Activated B cell treated with CpG ODN at 0.5 μM for 24 hours (primary cell): ENCODE data around the gene GSN. TPM values are rescaled to one million over a fixed set of nuclear protein-coding genes. Genes with fewer than 3 reads are reported as not detected.

Experiments used
- ATAC-seq: fragments of 200-7000 bp; cut with Tn5 transposase; one replicate; pipeline ENCODE4 v1.10.0; 2021; ENCODE audit warnings: low read depth, mild to moderate bottlenecking, moderate library complexity
- CTCF ChIA-PET: fragments of 350-600 bp; sonication (Branson Sonifier 250); formaldehyde crosslinking; loops from one replicate; lab custom pipeline; 2021; ENCODE audit warnings: antibody characterized with exemption; lab: Charles Lee
- POLR2A ChIA-PET: fragments of 350-600 bp; sonication (Branson Sonifier 250); formaldehyde crosslinking; loops from one replicate; lab custom pipeline; 2021; ENCODE audit warnings: antibody characterized with exemption; lab: Charles Lee
- DNase-seq: peaks from one replicate; pipeline ENCODE4 v3.0.0; 2022
- H3K27ac Mint-ChIP-seq: one replicate; pipeline ENCODE4 v1.8.0; 2020; ENCODE audit warnings: mixed read lengths
- H3K27me3 Mint-ChIP-seq: one replicate; pipeline ENCODE4 v1.8.0; 2021; ENCODE audit warnings: mixed read lengths
- H3K36me3 Mint-ChIP-seq: one replicate; pipeline ENCODE4 v1.8.0; 2021; ENCODE audit warnings: low read depth, mixed read lengths
- H3K4me1 Mint-ChIP-seq: one replicate; pipeline ENCODE4 v1.8.0; 2021; ENCODE audit warnings: mixed read lengths
- H3K4me3 Mint-ChIP-seq: one replicate; pipeline ENCODE4 v1.8.0; 2020; ENCODE audit warnings: mild to moderate bottlenecking, mixed read lengths
- H3K9me3 Mint-ChIP-seq: one replicate; pipeline ENCODE4 v1.8.0; 2020; ENCODE audit warnings: mixed read lengths
- intact Hi-C: fragments of 100-400 bp; cut with micrococcal nuclease; formaldehyde crosslinking; loops from one replicate; pipeline ENCODE4 v1.15.1; 2024
- total RNA-seq: library from RNA; stranded (reverse); gene quantifications from 2 replicates; pipeline ENCODE4 v1.2.3, GENCODE V29; 2022
- TF ChIP-seq, protein P1 (sequence below): fragments of 200-600 bp; IDR thresholded peaks from one replicate; pipeline ENCODE4 v1.8.0; 2022; ENCODE audit warnings: antibody characterized with exemption, mild to moderate bottlenecking

The GSN gene
- total RNA-seq, 1 donor from 2014 or later, result 26.5 TPM

DNA sequence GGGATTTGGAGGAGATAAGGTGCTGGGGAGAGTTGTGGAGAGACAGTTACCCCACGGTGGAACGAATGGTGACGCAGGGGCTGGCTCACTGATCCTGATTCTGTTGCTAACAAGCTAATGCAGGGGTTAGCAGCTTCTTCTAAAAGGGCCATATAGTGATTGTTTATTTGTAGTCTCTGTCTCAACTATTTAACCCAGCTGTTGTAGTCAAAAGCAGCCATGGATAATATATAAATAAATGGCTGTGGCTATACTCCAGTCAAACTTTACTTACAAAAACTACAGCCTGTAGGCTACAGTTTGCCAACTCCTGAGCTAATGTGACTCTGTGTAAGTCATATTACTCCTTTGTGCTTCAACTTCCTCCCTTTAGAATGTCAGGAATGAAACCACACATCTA, 80.3 kb downstream of the GSN start:
- CTCF ChIA-PET, result no interaction called here
- ATAC-seq (no peak), DNase-seq (no peak)
- H3K27ac Mint-ChIP-seq, result no peak overlapping the region
- H3K27me3 Mint-ChIP-seq, result no peaks in the 10 kb centered on the region
- H3K36me3 Mint-ChIP-seq, result peaks cover 18% of the 10 kb centered on the region
- TF ChIP-seq, protein P1, sequence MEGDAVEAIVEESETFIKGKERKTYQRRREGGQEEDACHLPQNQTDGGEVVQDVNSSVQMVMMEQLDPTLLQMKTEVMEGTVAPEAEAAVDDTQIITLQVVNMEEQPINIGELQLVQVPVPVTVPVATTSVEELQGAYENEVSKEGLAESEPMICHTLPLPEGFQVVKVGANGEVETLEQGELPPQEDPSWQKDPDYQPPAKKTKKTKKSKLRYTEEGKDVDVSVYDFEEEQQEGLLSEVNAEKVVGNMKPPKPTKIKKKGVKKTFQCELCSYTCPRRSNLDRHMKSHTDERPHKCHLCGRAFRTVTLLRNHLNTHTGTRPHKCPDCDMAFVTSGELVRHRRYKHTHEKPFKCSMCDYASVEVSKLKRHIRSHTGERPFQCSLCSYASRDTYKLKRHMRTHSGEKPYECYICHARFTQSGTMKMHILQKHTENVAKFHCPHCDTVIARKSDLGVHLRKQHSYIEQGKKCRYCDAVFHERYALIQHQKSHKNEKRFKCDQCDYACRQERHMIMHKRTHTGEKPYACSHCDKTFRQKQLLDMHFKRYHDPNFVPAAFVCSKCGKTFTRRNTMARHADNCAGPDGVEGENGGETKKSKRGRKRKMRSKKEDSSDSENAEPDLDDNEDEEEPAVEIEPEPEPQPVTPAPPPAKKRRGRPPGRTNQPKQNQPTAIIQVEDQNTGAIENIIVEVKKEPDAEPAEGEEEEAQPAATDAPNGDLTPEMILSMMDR, result no peak
- POLR2A ChIA-PET, result no interaction called here
- no peaks in the 10 kb centered on the region for H3K9me3 Mint-ChIP-seq
- H3K4me1 Mint-ChIP-seq, result no peaks in the 10 kb centered on the region
- intact Hi-C loops, result no loop called here
- no peak overlapping the region for H3K4me3 Mint-ChIP-seq

DNA sequence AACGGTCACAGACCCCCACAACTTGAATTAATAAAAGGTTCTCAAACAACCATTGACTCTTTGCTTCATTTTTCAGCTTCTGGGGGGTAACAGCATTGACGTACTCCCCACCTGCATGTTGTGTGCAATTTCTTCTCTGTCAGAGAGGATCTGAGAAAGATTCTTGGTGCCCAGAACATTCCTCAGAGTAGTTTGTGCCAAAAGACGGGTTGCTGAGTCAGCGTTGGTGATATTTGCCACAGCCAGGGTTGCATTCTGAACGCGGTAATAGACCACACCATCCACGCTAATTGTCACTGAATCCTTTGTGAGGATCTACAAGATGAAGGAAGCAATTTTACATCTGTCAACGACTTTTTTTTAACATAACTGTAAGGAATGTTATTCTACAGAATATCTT, 81.0 kb downstream of the GSN start:
- H3K9me3 Mint-ChIP-seq, result no peaks in the 10 kb centered on the region
- intact Hi-C loops, result no loop called here
- no peak overlapping the region for H3K27ac Mint-ChIP-seq
- TF ChIP-seq, protein P1, result no peak
- no peak overlapping the region for H3K4me3 Mint-ChIP-seq
- peaks cover 4% of the 10 kb centered on the region for H3K4me1 Mint-ChIP-seq
- CTCF ChIA-PET, result interaction anchor here (2.2 kb wide), 1 partner anchor 29 kb away, joined by 6 read pairs; no protein-coding TSS in a partner anchor
- ATAC-seq (no peak), DNase-seq (no peak)
- POLR2A ChIA-PET, result no interaction called here
- H3K36me3 Mint-ChIP-seq, result peaks cover 19% of the 10 kb centered on the region
- no peaks in the 10 kb centered on the region for H3K27me3 Mint-ChIP-seq

DNA sequence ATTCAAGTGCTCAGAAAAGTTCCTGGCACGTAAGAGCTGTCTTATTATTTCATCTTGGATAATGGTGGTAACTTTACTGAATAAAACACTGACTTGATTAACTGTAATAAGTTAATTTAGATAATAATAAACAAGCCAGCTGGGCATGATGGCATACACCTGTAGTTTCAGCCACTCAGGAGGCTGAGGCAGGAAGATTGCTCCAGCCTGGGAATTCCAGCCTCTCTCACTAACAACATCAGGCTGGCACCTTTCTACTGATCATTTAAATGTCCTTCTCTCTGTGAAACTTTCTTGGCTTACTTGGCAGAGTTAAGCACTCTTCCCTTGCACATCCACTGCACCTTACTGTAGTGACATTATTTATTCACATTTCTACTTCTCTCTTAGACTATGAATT, 82.1 kb downstream of the GSN start:
- Mint-ChIP-seq H3K27me3 (no peaks in the 10 kb centered on the region), H3K4me3 (no peak overlapping the region), H3K36me3 (peaks cover 20% of the 10 kb centered on the region), H3K27ac (no peak overlapping the region), H3K4me1 (peaks cover 4% of the 10 kb centered on the region), H3K9me3 (no peaks in the 10 kb centered on the region)
- ATAC-seq (no peak), DNase-seq (no peak)
- ChIA-PET POLR2A (no interaction called here), CTCF (interaction anchor here (2.2 kb wide), 1 partner anchor 30 kb away, joined by 6 read pairs; no protein-coding TSS in a partner anchor)
- intact Hi-C loops, result no loop called here
- TF ChIP-seq, protein P1, result no peak

DNA sequence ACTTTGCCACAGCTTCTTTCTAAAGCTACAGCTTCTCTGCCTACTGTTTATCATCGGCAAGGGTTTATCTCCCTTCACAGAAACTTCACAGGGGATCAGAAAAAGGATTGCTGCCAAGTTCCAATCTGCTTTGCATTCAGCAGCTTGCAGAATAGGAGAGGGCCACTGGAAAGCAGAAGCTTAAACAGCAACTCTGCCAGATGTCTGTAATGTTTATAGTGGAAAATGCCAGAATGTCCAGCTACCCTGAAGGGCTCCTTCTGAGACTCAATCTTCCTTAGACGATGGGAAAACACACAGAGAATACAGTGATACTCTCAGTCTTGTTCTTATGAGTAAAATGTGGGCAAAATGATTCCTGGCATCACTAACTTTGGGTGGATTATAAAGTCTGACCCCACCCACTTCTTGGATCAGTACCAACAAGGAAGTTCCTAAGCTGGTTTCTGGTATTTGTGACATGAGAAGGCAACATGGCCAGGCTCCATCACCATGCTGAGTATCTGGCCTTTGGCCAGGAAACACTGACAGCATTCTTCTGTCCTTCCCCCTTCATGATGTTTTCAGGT, 83.1 kb downstream of the GSN start:
- intact Hi-C loops, result no loop called here
- CTCF ChIA-PET, result no interaction called here
- DNase-seq (no peak), ATAC-seq (no peak)
- H3K36me3 Mint-ChIP-seq, result peaks cover 20% of the 10 kb centered on the region
- no peaks in the 10 kb centered on the region for H3K27me3 Mint-ChIP-seq
- no peaks in the 10 kb centered on the region for H3K9me3 Mint-ChIP-seq
- no peak overlapping the region for H3K27ac Mint-ChIP-seq
- TF ChIP-seq, protein P1, result no peak
- POLR2A ChIA-PET, result no interaction called here
- no peak overlapping the region for H3K4me3 Mint-ChIP-seq
- peaks cover 4% of the 10 kb centered on the region for H3K4me1 Mint-ChIP-seq

DNA sequence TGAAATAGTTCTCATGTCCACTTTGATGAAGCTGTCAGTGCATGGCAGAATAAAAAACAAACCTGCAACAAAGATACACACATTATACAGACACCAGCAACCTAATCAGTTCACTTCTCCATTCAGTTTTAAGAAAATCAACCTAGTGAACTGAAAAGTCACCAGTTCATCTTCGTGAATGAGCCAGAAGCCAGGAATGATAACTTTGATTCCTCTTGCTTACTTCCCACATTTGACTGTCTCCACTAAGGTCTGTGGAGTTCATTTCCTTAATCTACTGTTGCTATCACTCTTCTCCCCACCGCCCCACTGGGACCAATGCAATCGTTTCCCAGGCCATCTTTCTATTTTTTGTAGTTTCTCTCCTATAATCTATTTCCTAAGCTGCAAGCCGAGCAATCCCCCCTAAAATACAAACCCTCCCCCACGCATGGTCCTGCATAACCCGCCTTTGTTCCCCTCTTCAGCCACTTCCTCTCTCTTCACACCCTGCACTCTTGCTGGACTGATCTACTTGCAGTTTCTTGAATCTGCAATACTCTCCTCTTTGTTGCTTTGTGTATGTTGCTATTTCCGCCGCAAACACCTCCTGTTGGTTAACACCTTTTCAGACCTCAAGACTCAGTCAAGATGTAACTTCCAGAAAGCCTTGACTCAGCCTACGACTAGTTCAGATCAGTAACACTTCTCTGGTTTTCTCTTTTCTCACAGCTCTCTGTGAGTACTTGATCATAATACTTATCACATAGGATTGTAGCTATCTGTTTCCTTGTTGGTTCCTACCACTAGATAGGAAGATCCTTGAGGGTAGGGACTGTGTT, 85.5 kb downstream of the GSN start:
- Mint-ChIP-seq H3K4me1 (peaks cover 8% of the 10 kb centered on the region), H3K27ac (no peak overlapping the region), H3K27me3 (no peaks in the 10 kb centered on the region), H3K4me3 (no peak overlapping the region), H3K9me3 (no peaks in the 10 kb centered on the region), H3K36me3 (peaks cover 11% of the 10 kb centered on the region)
- TF ChIP-seq, protein P1, result no peak
- peak; percentile 10 for ATAC-seq
- ChIA-PET CTCF (interaction anchor here (1.2 kb wide), 1 partner anchor 34 kb away, joined by 5 read pairs; no protein-coding TSS in a partner anchor), POLR2A (no interaction called here)
- intact Hi-C loops, result loop anchor here (2.0 kb wide), 1 partner anchor 17 kb away; no protein-coding TSS in a partner anchor
- no peak for DNase-seq
